Breast epithelium (tissue), 3 donors: Measurements from ENCODE around the gene A4GNT.

Source experiments
- POLR2A ChIP-seq: fragments of 450-650 bp; IDR thresholded peaks from one replicate; pipeline ENCODE4 v1.6.1; 2016; ENCODE audit warnings: antibody characterized with exemption, mild to moderate bottlenecking, moderate library complexity
- POLR2AphosphoS5 ChIP-seq, 3 donors: sonication (generic); formaldehyde crosslinking; IDR thresholded peaks; one replicate each; pipeline ENCODE4 v1.6.1; 2017; ENCODE audit warnings: antibody characterized with exemption in 3 of 3
- TF ChIP-seq, protein P1 (sequence below), 3 donors: fragments of 450-650 bp; IDR thresholded peaks; one replicate each; pipeline ENCODE4 v1.5.1; 2016 to 2017; ENCODE audit warnings: antibody characterized with exemption in 3 of 3, mild to moderate bottlenecking in 3 of 3, moderate library complexity in 3 of 3

DNA sequence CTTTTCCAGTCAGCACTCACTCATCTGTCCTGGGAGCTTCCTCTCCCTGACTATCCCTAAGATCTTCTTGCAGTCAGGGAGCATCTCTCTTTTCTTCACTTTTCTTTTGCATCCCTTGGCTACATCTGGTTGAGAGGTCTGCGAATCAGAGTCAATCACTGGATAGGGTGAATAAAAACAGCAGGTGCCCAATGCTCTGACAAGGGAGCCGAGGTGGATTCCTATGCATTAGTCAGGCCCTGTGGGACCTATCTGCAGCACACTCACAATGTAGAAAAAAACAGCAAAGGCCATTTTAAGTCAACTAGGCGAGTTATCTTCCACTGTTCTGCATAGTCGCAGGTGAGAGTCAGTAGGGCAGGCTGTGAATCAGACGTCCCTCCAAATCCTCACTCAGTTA lies 52.3 kb downstream of the A4GNT start:
- TF ChIP-seq, protein P1, sequence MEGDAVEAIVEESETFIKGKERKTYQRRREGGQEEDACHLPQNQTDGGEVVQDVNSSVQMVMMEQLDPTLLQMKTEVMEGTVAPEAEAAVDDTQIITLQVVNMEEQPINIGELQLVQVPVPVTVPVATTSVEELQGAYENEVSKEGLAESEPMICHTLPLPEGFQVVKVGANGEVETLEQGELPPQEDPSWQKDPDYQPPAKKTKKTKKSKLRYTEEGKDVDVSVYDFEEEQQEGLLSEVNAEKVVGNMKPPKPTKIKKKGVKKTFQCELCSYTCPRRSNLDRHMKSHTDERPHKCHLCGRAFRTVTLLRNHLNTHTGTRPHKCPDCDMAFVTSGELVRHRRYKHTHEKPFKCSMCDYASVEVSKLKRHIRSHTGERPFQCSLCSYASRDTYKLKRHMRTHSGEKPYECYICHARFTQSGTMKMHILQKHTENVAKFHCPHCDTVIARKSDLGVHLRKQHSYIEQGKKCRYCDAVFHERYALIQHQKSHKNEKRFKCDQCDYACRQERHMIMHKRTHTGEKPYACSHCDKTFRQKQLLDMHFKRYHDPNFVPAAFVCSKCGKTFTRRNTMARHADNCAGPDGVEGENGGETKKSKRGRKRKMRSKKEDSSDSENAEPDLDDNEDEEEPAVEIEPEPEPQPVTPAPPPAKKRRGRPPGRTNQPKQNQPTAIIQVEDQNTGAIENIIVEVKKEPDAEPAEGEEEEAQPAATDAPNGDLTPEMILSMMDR (IDR thresholded peaks at IDR 0.05): no peak
- TF ChIP-seq POLR2AphosphoS5 (IDR thresholded peaks at IDR 0.05): no peak
- no peak for TF ChIP-seq POLR2A
